NCI-H748 (cell line): ENCODE measurements around the gene ATP8B4.

Source experiments
- DNase-seq: peaks from one replicate; lab custom pipeline; 2025; ENCODE audit not compliant: unreplicated experiment; lab: John Stamatoyannopoulos, UW

ATP8B4 gene

GRCh38 chr15:50024281-50024680, 94.8 kb downstream of the ATP8B4 start:
- no peak for DNase-seq

- no peak for DNase-seq
These were observed 100.5 kb downstream of the ATP8B4 start for GRCh38 chr15:50018491-50018890.

- DNase-seq, result no peak
These were observed 101.5 kb downstream of the ATP8B4 start for GRCh38 chr15:50017522-50017921.

GRCh38 chr15:50016951-50017350, 102.1 kb downstream of the ATP8B4 start:
- no peak for DNase-seq

GRCh38 chr15:50012790-50013189, 106.2 kb downstream of the ATP8B4 start:
- no peak for DNase-seq

- DNase-seq, result no peak
These were observed 109.4 kb downstream of the ATP8B4 start for GRCh38 chr15:50009634-50010033.

GRCh38 chr15:50003786-50004334, 115.2 kb downstream of the ATP8B4 start:
- DNase-seq, result peak; percentile 85

- no peak for DNase-seq
These were observed 127.4 kb downstream of the ATP8B4 start for GRCh38 chr15:49991587-49991986.

GRCh38 chr15:49990835-49991545, 128.0 kb downstream of the ATP8B4 start:
- DNase-seq, result no peak

- no peak for DNase-seq
These were observed 129.5 kb downstream of the ATP8B4 start for GRCh38 chr15:49989498-49989897.

- DNase-seq, result no peak
These were observed 130.3 kb downstream of the ATP8B4 start for GRCh38 chr15:49988766-49989165.

GRCh38 chr15:49987896-49988295, 131.1 kb downstream of the ATP8B4 start:
- no peak for DNase-seq

GRCh38 chr15:49987198-49987785, 131.7 kb downstream of the ATP8B4 start:
- DNase-seq, result no peak

GRCh38 chr15:49986326-49986725, 132.7 kb downstream of the ATP8B4 start:
- DNase-seq, result no peak

GRCh38 chr15:49985463-49985862, 133.6 kb downstream of the ATP8B4 start:
- no peak for DNase-seq

GRCh38 chr15:49984436-49984835, 134.6 kb downstream of the ATP8B4 start:
- no peak for DNase-seq

GRCh38 chr15:49982584-49982983, 136.4 kb downstream of the ATP8B4 start:
- DNase-seq, result no peak

- no peak for DNase-seq
These were observed 139.2 kb downstream of the ATP8B4 start for GRCh38 chr15:49979705-49980382.

GRCh38 chr15:49978121-49978520, 140.9 kb downstream of the ATP8B4 start:
- DNase-seq, result no peak

- DNase-seq, result no peak
These were observed 141.7 kb downstream of the ATP8B4 start for GRCh38 chr15:49977306-49977705.

- DNase-seq, result no peak
These were observed 154.5 kb downstream of the ATP8B4 start for GRCh38 chr15:49964551-49964950.

GRCh38 chr15:49964061-49964460, 155.0 kb downstream of the ATP8B4 start:
- DNase-seq, result no peak
